Central memory CD4-positive, alpha-beta T cell (primary cell): Measurements from ENCODE around the gene AGBL3.

Experiments used
- DNase-seq: peaks from one replicate; pipeline ENCODE4 v3.0.0; 2022

Gene AGBL3

DNA sequence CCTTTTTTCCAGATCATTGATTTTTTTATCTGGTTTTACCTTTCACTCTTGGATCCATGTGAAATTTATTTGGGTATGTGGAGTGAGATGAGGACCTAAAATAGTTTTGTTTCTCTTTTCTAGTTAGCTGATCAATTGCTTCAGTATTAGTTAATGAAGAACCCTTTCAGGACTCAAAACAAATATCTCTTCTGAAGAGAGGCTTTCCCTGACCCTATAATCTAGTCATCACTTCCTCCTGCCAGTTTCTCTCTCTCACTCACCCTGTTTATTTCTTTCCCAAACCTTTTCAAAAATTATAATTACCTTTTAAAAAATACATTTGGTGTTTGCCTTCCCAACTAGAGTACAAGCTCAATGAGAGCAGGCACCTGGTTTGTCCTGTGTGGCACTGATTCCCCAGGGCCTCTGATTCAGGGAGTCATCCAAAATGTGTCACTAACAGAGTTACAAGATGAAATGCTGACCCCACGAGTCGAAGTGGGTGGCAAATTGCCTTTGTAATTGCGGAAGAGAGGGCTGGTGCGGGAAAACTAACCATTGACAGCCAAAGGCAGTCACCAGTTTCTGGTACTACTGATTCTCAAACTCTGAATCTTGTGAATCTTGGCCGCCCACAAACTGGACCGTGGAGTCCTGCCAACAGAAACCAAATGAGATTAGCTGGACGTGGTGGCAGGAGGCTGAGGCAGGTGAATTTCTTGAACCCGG is 163.9 kb downstream of the AGBL3 start:
- DNase-seq, result no peak

DNA sequence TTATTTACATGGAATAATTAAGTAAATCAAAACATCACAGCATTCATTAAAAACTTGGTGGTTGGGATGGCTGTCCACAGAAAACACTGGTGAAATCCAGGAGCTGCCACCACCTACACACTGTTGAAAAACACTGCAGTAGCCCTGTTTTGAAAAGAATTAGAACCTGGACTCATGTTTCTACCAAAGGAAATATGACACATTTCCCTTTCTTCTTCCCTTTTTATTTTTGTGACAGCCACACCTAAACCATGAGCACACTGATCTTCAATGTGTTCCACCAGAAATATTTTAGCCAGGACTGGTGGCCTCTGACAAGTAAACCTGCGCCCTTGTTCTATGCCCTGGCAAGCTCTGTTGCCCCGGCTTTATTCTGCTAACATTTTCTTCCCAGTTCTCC is 164.8 kb downstream of the AGBL3 start:
- DNase-seq, result no peak

DNA sequence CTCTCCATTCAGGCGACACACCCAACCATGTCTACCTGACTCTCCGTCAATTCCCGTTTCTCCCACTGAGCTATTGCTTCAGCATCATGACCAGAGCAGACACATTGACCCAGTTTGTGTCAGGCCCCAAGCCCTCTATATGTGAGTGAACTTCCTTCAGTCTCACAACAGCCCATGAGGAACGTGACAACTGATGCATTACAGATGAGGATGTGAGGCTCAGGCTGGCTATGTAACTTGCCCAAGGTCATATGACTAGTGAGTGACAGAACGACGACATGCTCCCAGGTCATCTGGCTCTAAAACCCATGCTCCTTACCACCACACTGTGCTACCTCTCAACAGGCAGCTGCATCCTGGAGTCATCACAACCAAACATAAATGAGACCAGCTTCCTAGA is 165.2 kb downstream of the AGBL3 start:
- no peak for DNase-seq

DNA sequence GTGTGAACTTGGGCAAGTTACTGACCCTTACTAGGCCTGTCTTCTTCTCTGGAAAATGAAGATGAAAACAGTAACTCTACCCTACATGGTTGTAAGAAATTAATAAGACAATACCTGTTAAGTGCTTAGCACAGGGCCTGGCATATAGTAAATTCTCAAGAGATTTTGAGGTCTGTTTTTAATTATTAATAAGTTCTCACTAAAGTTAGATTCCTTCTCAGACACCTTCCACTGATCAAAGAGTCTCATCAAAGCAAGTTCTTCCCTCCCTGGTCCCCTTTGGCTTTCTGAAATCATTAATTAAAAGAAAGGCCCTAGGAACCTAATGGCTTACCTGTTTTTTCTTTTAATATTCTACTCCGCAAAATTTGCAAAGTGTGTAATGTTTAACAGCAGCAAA is 166.1 kb downstream of the AGBL3 start:
- no peak for DNase-seq

DNA sequence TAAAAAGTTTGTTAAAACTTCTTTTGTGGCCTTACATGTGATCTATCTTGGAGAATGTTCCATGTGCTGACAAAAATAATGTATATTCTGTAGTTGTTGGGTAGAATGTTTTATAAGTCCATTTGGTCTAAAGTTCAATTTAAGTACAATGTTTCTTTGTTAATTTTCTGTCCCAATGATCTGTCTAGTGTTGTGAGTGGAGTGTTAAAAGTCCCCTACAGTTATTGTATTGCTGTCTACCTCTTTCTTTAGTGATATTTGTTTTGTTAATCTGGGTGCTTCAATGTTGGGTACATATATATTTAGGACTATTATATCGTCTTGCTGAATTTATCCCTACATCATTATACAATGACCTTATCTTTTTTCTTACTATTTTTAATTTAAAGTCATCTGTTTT is 168.4 kb downstream of the AGBL3 start:
- DNase-seq, result no peak

DNA sequence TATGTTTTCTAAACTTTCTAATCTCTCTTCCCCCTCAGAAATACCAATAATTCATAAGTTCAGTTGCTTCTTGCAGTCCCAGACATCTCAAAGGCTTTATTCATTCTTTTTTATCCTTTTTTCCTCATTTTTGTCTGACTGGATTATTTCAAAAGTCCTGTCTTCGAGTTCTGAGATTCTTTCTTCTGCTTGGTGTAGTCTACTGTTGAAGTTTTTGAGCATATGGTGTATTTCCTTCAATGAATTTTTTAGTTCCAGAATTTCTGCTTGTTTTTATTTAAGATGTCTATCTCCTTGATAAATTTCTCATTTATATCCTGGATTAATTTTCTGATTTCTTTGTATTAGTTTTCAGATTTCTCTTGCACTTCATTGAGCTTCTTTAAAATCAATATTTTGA is 170.0 kb downstream of the AGBL3 start:
- DNase-seq, result no peak

DNA sequence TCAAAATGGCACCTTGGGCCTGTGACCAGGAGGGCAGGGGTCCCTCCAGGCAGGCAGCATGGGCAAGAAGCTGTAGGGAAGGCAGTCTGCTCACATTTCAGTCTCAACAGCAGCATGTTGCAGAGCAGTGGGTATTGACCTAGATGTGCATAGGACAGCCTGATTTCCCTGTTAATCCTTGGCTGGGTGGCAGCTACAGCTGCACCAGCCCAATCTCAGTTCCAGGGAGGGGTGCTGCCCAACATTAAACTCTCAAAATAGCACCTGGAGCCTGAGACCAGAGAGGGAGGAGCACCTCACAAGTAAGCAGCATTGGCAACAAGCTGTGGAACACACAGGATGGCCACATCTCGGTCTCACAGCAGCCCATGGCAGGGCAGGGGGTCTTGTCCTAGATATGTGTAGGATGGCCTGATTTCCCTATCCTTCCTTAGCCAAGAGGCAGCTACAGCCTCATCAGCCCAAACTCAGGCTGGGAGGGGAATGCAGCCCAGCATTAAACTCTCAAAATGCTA is 171.9 kb downstream of the AGBL3 start:
- no peak for DNase-seq

DNA sequence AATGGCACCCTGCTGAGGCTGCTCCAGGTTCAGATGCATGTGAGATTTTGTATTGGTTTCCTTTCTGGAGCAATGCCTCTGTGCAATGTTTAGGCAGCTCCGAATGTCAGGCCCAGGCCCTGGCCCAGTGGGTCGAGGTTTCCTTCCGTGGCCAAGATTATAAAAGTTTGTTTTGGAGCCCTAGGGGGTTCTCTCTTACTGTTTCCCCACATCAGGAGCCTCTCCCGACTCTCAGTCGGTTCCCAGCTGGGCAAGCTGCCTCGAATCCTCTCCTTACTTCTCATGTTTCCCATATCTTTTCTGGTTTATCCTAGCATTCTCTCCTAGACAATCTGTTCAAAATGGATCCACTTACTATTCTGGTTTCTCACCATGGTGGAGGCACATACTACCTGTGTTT is 172.6 kb downstream of the AGBL3 start:
- no peak for DNase-seq

DNA sequence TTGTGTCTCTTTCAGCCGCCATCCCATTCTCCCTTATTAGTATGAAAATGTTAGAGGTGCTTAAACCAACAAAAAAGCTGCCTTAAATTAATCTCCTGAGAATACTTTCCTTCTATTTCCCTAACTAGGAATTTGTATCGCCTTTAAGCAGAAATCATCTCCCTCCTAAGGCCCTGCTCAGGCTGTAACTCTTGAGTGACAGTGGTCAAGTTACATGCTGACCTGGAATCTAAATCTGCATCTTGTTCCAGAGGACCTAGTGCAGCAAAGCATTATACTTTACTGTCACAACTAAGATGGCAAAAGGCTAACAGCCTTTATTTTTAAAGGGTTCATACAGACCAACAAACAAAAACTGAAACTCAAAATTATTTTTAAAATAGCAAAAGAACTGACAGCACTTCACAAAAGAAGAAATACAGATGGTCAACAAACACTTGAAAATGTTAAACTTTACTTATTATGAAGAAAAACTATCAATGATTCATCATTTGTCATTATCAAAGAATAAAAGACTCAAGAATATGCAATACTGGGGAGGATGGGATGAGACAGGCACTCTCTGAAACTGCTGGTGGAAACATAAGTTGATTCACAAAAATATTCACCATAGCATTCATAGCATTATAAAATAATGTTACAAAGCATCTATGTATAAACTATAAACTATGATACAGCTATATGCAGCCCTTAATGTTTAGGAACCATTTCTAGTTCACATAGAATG is 173.2 kb downstream of the AGBL3 start:
- no peak for DNase-seq

DNA sequence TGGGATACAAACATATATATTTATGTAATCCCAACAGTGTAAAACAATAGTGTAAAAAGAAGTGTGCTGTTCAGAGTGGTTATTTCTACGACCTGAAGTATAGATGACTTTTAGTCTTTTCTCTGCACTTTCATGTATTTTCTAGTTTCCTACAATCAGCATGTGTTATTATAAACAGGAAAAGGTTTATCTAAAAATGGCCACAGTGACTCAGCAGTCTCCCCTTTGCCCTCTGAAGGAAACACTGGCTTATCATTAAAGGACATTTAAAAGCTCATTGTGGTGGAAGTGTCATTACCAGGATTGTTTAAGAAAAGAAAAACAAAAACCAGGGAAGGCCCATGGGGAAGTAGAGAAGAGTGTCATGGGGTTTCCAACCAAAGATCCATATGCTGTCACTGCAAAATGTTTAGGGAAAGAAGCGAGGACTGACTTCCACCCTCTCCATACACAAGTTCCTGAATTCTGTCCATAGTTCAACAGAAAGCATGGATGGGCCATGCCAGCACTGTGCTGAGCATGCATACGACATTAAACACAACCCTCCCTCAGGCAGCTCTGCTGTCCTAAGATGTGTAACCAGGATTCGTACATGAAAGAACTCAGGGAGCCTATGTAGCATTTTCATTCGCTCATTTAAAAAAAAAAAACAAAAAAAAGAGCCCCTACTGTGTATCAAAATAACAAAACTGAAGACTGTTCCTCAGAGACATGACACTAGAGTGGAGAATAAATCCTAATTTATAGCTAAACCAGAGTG is 174.0 kb downstream of the AGBL3 start:
- DNase-seq, result no peak

DNA sequence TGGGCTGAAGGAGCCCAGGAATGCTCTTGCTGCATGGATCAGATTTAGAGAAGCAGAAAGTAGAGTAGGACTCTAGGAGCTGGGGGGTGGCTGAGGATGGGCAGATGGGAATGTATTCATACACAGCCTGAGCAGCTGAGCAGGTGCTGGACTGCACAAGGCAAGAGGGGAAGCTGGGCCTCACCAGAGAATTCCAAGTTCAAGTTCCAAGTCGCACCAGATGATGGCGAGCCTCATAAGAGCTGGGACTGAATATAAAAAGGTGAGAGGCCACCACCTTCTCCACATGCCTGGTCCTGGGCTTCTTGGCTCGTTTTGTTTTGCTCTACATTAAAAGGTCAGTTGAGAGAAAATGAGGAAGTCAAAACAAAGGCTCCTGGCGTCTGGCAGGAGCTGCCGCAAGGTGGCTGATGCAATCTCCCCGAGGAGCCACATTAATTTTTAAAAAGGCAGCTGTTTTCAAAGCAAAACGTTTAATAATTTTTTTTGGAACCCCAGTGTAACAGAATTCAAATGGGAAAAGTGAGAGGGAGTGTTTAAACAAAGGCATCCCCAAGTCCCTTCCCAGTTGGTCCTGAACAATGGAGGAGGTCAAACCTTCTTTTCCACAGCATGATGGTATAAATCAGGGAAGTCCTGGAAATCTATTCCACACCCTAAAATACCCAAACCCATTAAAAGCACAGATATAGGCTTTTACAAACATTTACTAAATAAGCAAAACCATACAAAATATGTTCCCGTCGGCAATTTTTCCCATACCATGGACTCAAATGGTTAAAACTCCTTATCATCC is 174.7 kb downstream of the AGBL3 start:
- DNase-seq, result no peak

DNA sequence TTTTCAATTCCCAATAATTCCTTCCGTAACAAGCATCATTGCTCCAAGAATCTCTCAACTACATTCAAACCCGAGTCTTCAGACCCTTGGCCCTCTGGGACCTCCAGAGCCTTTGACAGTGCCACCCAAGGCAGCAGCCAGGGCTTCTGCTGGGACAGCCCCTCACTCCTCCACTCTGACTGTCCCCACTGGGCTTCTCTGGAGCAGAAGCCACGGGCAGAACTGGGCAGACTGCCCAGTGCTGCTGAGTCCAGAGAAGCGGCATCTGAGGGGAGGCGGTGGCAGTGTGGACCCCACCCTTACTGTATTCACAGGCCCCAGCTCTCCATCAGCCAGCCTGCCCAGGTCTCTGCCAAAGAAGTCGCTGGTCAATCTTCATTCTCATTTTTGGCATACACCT is 175.4 kb downstream of the AGBL3 start:
- no peak for DNase-seq

DNA sequence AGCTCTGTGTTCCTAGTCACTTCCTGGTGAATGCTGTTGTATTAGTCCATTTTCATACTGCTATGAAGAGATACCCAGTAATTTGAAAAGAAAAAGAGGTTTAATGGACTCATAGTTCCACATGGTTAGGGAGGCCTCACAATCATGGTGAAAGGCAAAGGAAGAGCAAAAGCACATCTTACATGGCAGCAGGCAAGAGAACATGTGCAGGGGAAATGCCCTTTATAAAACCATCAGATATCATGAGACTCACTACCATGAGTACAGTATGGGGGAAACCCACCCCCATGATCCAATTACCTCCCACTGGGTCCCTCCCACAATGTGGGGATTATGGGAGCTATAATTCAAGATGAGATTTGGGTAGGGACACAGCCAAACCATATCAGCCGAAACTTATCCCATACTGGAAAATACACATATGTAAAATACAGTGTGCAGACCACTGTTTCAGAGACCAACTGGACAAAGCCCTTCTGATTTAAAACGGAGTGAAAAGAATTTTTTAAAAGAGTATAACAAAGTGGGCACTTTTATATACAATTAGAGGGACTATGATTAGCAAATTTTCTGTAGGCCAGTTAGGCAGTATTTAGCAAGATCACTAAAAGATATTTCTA is 176.2 kb downstream of the AGBL3 start:
- DNase-seq, result no peak

DNA sequence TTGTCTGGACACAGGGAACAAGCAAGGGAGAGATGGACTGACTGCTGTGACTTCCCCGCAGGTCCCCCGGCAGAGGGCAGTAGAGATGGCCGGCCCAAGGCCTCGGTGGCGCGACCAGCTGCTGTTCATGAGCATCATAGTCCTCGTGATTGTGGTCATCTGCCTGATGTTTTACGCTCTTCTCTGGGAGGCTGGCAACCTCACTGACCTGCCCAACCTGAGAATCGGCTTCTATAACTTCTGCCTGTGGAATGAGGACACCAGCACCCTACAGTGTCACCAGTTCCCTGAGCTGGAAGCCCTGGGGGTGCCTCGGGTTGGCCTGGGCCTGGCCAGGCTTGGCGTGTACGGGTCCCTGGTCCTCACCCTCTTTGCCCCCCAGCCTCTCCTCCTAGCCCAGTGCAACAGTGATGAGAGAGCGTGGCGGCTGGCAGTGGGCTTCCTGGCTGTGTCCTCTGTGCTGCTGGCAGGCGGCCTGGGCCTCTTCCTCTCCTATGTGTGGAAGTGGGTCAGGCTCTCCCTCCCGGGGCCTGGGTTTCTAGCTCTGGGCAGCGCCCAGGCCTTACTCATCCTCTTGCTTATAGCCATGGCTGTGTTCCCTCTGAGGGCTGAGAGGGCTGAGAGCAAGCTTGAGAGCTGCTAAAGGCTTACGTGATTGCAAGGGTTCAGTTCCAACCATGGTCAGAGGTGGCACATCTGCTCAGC is 178.2 kb downstream of the AGBL3 start:
- DNase-seq, result no peak

DNA sequence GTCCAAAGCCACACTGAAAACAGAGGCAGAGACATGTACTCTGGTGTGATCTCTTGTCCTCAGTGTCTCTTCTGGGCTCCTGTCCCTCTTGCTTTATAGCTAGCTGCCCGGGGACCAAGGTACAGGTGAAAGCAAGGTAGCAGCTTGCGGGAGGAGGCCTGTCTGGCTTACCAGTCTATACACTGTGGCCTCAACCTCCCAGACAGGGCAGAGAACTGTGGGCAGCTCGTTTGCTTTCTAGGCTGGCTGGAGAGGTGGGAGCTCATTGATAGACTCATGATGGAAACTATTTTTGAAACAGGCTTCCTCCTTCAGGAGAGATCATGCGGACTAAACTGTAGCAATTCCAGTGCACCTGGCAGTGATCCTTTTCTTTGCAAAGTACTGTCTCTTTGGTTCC is 179.6 kb downstream of the AGBL3 start:
- DNase-seq, result no peak

DNA sequence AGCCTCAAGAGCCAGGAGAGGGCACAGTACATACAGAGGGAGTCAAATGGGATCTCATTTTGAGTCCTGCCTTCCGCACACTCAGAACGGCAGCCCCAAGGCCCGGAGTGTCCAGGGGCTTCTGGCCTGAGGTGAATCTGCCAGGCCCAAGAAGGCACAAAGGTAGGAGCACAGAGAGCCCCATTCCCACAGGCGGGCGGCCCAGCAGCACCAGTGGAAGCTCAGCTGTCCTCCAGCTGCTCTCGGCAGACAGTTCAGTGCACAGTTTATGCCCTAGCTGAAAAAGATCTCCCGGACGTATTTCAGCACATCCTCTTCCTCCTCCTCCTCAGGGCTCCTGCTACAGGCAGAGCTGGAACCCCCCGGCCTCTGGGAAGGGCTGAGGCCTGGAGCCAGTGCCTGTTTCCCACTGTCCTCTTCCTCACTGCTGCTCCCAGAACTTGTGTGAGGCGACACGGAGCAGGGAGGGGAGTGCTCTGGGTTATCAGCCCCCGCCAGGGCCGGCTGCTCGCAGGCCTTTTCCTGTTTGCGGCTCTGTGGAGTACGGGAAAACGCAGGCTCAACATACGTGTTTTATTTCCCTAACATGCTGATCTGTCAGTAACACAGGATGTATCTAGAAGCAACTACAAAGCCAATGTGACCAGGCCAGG is 180.2 kb downstream of the AGBL3 start:
- DNase-seq, result no peak

DNA sequence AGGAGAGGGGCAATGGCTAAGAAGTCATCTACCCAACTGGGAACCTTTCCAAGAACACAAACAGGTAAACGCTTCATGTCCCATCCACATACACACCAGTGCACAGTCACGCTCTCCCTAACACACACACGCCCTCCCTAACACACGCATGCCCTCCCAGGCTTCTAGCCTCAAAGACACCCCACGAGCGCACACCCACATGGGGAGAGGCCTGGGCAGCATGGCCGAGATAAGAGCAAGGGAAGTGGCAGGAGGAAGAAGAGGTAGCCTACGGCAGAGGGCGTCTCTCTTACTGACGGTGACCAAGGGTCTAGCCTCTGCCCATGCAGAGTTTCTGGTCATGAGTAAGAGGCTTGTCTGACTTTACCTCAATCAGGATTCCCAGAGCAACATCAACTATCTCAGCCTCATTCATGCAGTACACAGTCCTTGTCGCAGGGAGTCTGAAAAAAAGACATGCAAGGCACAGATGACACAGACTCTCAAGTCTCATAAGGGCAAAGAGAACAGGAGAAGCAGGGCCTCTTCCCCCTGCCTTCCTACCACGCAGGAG is 181.1 kb downstream of the AGBL3 start:
- no peak for DNase-seq

DNA sequence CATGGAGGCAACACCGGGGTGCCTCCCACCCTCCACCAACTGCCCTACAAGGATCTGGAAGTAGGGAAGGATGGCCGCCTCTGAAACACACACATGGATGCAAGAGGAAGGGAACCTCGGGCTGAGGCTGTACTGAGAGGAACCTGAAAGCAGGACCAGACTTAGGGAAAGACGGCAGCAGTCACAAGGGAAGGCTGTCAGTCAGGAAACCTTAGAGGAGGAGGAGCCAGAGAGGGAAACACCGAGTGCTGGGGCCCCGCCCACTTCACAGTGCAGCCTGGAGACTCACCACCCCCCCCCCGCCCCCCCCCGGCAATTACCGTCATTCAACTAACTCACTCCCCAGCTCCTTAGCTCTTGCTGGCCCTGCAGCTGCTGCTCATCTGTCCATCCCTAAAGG is 181.7 kb downstream of the AGBL3 start:
- DNase-seq, result no peak

DNA sequence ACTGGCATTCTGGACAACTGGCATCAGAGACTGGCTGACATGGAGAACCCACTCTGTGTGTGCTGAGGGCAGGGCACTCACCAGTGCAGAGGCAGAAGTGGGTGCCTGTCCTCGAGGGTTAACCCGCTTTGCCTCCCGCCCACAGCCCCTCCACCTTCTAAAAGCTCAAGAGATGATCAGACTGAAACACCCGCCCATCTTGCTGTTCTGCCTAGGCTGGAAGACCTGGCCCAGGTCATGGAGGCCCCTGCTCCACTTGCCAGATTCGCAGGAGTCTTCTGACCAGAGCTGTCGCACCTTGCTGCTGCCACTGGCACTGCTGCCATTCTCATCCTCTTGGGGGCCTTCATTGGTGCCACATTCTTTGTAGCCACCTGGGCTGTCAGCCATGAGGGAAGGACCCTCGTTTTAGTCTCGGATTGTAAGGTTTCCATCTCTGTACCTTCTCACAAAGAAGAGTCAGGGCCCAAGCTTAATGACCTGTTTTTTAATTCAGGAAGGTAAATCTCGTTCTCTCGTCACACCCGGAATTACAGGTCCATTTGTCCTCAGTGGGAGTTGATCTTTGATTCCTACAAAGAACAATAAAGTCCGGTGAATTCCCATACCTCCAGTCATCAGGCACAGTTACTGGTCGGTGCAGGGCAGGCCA is 182.3 kb downstream of the AGBL3 start:
- no peak for DNase-seq
